NCI-H2081 (cell line): ENCODE data around the gene KATNAL2.

Experiments used
- DNase-seq, 2 experiments: peaks; one replicate each; lab custom pipeline; 2025; lab: John Stamatoyannopoulos, UW

Gene KATNAL2

DNA sequence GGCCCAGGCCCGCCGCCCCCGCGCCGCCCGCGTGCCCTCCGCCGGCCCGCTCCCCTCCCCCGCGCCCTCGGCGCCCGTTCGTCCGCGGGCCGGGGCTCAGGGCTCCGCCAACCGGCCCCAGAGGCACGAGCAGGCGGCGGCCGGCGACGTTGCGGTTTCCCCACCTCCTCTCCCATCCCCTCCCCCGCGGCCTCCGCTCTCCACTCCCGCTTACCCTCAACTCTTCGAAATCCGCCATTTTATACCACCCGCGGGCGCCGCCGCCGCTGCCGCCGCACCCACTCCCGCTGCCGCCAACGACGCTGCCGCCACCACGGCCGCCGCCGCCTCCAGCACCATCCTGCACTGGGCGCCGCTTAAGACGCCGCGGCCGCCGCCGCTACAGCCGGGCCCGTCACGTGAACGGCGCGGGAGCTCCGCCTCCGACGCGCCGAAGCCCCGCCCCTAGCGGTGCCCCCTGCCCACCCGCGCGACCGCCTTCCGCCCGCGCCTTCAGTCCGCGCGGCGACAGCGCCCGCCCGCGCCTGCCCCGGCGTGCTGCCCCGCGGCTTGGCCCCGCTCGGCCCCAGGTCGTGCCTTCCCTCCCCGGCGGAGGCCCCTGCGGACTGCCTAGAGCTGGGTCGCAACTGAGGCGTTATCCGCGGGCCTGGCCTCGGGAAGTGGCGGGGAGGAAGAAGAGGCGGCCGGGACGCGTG is at the start of gene KATNAL2, which contains the start of gene PIAS2:
KATNAL2 (plus strand) TSS at position 495 of the 695 bp plus-strand sequence. CDS start 29,271 bp downstream, outside the sequence.
PIAS2 (minus strand) TSS at position 400 of the 695 bp plus-strand sequence; CDS start at position 238, 162 bp downstream.
- DNase-seq, result peak; percentile 80 to 86

- DNase-seq, result no peak
Observed at GRCh38 chr18:46868169-46868921, 49.1 kb upstream of the KATNAL2 start.

DNA sequence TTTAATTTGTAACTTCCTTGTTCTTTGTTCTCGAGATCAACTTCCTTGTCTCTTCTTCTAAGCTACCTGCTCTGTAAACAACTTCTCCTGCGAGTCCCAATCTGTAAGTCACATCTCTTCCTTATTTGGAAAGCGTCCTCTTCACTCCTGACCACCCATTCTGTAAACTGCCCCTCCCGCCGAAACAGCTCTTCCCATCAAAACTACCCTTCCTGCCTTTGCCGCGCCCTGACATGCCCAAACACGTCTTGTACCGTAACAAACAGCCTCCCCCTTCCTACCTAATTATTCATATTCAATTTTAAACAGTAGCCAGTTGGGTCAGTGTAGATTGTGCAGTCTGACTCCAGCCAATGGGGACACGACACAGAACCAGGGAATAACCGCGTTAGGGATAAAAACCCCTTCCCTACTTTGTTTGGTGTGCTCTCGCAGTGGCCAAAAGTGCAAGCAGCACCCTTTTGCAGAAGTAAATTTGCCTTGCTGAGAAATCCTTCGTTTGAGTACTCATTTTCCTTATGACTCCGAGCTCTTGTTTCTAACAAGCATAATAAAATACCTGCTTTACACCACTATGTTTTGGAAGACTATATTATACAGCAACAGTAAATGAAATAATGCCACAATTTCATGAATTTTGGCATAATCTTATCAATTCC is 39.9 kb upstream of the KATNAL2 start:
- no peak for DNase-seq

GRCh38 chr18:46883180-46883579 is 34.2 kb upstream of the KATNAL2 start:
- no peak for DNase-seq

DNA sequence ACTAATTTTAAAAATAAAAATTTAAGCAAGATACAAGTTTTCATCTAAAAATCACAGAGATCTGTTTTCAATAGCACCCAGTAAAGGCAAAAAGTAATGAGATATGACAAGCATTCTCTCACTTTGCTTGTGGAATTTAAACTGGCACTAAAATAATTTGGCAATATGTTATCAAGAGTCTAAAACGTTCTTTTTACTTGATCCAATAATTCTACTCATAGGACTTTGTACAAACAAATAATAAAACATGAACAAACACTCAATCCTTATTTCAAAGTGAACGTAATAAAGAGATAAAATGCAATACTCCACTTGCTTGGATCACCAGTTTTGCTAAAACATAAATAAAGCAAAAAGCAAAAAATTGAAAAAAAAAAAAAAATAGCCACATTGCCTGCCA is 30.5 kb upstream of the KATNAL2 start:
- no peak for DNase-seq

- DNase-seq, result no peak
Observed at GRCh38 chr18:46888965-46889364, 28.4 kb upstream of the KATNAL2 start.

DNA sequence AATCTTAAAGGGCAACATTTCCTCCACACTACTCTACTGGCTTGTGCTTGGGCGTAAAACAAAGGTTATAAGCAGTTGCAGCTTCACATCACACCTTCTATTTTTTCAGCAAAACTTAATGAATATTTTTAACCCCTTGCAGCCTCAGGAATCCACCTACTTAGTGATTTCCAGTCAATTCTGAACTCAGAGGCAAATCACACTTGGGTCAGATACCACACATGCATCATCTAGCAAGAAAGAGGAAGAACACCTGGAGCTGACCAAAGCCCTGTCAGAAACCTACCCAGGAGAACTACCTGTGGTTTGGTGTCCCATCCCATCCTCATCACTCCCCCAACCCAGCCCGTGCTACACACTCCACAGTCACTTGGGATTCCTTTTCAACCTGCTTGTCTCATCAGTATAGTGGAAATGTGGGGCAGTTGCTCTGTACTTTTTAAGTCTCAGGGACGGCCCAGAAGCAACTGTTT is 25.6 kb upstream of the KATNAL2 start:
- DNase-seq, result no peak

GRCh38 chr18:46892842-46893241 is 24.6 kb upstream of the KATNAL2 start:
- DNase-seq, result no peak

GRCh38 chr18:46893360-46893759 is 24.0 kb upstream of the KATNAL2 start:
- no peak for DNase-seq

DNA sequence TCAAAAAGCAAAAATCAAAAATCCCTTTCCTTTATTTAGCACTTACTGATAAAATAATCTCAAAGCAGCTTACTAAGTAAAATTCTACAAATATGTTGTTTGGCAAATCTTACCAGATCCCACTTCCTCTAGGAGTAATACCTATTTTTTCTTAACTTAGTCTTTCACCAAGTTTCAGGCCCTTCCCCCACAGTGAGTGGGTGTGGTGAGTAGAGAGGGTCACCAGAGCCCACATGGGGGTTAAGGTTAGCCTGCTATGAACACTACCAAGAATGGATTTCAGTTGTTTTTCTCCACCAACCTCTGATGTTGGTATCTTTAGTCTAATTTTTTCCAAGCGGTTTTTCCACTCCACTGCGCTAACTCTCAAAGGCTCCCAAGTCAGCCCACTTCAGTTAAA is 23.3 kb upstream of the KATNAL2 start:
- DNase-seq, result no peak

DNA sequence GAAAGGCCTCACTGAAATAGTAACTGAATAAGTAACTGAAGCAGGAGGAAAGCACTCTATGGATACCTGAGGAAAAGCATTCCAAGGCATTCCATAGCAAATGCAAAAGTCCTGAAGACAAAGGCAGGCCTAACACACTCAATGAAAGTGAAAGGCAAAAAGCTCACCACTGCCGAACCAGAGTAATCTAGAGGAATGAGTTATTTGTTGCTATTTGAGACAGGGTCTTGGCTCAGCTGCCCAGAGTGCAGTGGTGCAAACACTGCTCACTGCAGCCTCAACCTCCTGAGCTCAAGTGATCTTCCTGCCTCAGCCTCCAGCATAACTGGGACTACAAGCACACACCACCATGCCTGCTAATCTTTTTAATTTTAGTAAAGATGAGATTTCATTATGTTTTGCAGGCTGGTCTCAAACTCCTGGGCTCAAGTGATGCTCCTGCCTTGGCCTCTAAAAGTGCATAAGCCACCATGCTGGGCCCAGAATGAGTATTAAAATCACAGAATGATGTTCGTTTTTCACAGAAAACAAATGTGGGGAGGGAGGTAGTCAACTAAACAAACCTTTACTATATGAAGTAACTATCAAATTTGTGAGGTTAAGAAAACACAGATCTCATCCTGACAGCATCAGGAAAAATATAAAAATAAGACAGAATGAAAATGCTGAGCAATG is 18.0 kb upstream of the KATNAL2 start:
- DNase-seq, result no peak

- DNase-seq, result no peak
Observed at GRCh38 chr18:46903406-46903805, 14.0 kb upstream of the KATNAL2 start.

DNA sequence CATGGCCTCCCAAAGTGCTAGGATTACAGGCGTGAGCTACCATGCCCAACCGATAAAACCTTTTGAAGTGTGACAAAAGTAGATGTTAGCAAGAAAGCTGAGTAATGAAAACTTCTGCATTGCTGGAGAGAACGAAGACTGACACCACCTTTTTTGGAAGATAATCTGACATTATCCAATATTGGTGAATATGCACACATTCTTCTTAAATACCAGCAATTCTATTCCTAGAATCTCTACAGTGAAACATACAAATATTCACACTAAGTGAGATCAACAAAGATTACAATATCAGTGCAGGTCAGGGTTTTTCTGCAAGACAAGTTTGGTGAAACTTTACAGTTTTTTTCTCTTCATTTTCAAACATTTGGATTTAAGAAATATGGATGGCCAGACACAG is 7.9 kb upstream of the KATNAL2 start:
- no peak for DNase-seq

- no peak for DNase-seq
Observed at GRCh38 chr18:46910856-46911255, 6.5 kb upstream of the KATNAL2 start.

- peak in 1 of 2 experiments; percentile 23 for DNase-seq
Observed at GRCh38 chr18:46915800-46916550, 1.4 kb upstream of the KATNAL2 start.

DNA sequence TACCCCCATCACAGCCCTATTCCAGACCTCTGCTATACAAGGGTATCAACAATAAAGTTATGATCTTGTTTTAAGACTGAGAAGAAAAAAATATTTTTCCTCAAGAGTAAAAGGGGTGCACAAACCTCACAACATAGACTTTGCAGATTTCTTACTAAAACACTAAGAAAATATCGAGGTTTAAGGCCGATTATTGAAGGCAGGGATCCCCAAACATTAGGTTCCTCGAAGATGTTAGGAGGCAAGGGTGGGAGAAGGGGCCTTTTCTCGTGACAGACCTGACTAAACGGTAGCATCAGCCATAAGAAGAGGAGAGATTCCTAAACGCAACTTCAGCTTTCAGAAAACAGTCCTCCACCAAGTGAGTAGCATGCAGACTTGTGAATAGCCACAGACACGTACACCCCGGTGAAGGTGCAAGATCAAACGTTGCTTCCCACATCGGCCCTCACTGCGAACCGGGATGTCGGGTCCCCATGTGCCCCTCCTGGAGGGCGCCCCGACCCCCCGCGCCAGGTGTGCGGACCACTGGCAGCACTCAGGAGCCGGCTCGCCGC is 773 bp upstream of the KATNAL2 start:
- peak in 1 of 2 experiments; percentile 27 for DNase-seq

DNA sequence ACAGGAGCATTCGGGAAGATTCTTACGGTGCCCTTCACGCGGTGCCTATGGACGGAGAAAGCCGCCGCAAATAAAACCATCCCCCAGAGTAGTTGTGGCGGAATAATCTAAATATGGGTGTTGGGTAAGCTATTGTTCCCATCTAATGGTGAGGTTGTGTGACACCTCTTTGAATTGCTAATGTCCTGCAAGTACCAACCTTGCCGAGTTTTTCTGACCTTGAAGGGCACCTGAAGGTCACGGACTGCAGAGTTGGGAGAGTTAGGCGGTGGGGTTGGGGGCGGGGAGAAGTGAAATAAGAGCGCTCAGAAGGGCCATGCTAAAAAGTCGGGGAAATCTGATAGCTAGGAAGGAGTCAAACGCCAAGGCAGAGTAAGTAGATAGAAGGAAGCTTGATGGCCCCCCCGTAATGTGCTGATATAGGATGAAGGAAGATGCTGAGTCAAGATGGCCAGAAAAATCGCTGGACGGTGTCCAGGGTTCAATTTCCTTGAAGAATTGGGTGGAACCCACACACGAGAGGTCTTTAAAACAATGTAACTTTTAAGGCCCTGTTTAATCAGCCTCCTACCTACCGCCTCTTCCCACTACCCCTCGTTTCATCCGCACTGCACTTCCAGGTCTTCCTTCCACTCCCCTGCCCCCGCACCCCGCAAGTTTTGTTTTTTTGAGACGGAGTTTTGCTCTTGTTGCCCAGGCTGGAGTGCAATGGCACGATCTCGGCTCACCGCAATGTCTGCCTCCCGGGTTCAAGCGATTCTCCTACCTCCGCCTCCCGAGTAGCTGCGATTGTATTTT is 600 bp downstream of the KATNAL2 start:
- DNase-seq, result peak in 1 of 2 experiments; percentile 43

- DNase-seq, result no peak
Observed at GRCh38 chr18:46920067-46920466, 2.7 kb downstream of the KATNAL2 start.

GRCh38 chr18:46920653-46921052 is 3.3 kb downstream of the KATNAL2 start:
- DNase-seq, result no peak

DNA sequence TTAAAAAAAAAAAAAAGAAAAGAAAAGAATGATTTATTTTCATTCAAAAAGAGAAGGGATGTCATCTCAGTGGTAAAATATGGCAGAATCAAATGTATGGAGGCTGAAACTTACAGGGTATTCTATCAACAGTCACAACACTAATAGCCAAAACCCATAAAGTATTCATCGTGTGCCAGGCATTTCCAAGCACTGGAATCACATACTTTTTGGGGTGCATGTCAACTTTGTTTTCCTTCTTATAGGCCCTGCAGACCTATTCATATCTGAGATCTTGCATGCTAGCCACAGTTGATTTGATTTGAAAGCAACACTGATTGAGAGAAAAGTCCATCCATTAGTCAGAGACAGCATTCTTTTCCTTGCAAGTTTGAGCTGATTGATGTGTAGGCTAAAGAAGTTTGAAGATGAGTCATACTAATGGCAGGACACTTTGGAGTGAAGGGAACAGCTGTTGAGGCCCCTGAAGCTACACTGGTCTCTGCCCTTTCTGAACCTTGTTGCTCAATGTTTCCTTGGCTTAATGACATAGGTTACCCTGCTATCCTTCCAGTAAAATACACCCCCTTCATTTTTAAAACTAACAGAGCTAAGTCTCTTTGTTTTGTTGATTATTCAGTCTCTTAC is 22.0 kb downstream of the KATNAL2 start:
- no peak for DNase-seq
